H1 (cell line): ENCODE data around the gene JOSD1. TPM values are rescaled to one million over a fixed set of nuclear protein-coding genes. Genes with fewer than 3 reads are reported as not detected.

Experiments used
- FOSL1 ChIP-seq: IDR thresholded peaks from 2 replicates; pipeline ENCODE4 v1.6.1; 2011; ENCODE audit warnings: mild to moderate bottlenecking, low read depth, low read length, moderate library complexity; ENCODE audit not compliant: insufficient read depth
- RNF2 ChIP-seq: fragments of 200-900, 300-1000 bp; sonication (generic); IDR thresholded peaks from 2 replicates; pipeline ENCODE4 v1.7.1; 2016; ENCODE audit warnings: borderline replicate concordance, low read depth, mild to moderate bottlenecking, antibody characterized with exemption, low read length; ENCODE audit not compliant: poor library complexity, severe bottlenecking; ENCODE audit errors: missing control alignments
- polyA plus RNA-seq, 7 experiments: library from polyadenylated mRNA; depleted of rRNA in 3 of 7; stranded (reverse) in 5 of 7; unstranded in 2 of 7; fragments of >200 nt in 5 of 7; fragments of 200-250 nt in 2 of 7; gene quantifications; 1 replicate in 5 of 7; 2 replicates in 1 of 7; 4 replicates in 1 of 7; pipeline versions ENCODE4 v1.2.1 to v1.2.3, GENCODE V29; 2011 to 2013; ENCODE audit warnings: missing spikeins in 2 of 7, mixed read lengths in 2 of 7
- total RNA-seq: library from RNA; stranded (reverse); fragmentation: NEBNext Ultra II Directional; extraction: Animal tissue kit (Norgen Biotek cat#: 25700); gene quantifications from 2 replicates; pipeline ENCODE4 v1.2.1, GENCODE V29; 2021
- TF ChIP-seq, protein P1 (sequence below): fragments of 300-600 bp; sonication (generic); IDR thresholded peaks from 2 replicates; pipeline ENCODE4 v1.7.1; 2012; ENCODE audit warnings: low read length, moderate library complexity, mild to moderate bottlenecking, inconsistent platforms; ENCODE audit not compliant: insufficient replicate concordance

The JOSD1 gene
- total and polyA plus RNA-seq, 2 of the 8 experiments (the other 6 are each of a cell fraction or from before 2014, with no cell fraction given), result 18.4 to 20.2 TPM

DNA sequence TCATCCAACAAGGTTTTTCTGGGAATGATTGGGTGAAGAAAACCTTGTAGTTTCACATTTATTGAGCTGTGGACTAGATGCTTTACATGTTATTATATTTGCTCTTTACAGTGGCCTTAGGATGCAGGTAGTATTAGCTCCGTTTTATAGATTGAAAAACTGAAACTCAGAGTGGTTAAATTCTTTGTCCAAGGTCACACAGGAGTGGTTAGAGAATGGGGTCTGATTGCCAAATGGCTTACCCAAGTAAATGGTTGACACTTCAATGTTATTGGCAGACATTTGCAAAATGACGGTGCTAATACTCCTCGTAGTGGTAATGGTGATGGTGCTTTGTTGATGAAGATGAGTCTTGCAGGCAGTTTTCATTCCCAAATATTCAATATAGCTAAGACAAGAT lies 7.2 kb upstream of the JOSD1 start (continued):
- TF ChIP-seq, protein P1, sequence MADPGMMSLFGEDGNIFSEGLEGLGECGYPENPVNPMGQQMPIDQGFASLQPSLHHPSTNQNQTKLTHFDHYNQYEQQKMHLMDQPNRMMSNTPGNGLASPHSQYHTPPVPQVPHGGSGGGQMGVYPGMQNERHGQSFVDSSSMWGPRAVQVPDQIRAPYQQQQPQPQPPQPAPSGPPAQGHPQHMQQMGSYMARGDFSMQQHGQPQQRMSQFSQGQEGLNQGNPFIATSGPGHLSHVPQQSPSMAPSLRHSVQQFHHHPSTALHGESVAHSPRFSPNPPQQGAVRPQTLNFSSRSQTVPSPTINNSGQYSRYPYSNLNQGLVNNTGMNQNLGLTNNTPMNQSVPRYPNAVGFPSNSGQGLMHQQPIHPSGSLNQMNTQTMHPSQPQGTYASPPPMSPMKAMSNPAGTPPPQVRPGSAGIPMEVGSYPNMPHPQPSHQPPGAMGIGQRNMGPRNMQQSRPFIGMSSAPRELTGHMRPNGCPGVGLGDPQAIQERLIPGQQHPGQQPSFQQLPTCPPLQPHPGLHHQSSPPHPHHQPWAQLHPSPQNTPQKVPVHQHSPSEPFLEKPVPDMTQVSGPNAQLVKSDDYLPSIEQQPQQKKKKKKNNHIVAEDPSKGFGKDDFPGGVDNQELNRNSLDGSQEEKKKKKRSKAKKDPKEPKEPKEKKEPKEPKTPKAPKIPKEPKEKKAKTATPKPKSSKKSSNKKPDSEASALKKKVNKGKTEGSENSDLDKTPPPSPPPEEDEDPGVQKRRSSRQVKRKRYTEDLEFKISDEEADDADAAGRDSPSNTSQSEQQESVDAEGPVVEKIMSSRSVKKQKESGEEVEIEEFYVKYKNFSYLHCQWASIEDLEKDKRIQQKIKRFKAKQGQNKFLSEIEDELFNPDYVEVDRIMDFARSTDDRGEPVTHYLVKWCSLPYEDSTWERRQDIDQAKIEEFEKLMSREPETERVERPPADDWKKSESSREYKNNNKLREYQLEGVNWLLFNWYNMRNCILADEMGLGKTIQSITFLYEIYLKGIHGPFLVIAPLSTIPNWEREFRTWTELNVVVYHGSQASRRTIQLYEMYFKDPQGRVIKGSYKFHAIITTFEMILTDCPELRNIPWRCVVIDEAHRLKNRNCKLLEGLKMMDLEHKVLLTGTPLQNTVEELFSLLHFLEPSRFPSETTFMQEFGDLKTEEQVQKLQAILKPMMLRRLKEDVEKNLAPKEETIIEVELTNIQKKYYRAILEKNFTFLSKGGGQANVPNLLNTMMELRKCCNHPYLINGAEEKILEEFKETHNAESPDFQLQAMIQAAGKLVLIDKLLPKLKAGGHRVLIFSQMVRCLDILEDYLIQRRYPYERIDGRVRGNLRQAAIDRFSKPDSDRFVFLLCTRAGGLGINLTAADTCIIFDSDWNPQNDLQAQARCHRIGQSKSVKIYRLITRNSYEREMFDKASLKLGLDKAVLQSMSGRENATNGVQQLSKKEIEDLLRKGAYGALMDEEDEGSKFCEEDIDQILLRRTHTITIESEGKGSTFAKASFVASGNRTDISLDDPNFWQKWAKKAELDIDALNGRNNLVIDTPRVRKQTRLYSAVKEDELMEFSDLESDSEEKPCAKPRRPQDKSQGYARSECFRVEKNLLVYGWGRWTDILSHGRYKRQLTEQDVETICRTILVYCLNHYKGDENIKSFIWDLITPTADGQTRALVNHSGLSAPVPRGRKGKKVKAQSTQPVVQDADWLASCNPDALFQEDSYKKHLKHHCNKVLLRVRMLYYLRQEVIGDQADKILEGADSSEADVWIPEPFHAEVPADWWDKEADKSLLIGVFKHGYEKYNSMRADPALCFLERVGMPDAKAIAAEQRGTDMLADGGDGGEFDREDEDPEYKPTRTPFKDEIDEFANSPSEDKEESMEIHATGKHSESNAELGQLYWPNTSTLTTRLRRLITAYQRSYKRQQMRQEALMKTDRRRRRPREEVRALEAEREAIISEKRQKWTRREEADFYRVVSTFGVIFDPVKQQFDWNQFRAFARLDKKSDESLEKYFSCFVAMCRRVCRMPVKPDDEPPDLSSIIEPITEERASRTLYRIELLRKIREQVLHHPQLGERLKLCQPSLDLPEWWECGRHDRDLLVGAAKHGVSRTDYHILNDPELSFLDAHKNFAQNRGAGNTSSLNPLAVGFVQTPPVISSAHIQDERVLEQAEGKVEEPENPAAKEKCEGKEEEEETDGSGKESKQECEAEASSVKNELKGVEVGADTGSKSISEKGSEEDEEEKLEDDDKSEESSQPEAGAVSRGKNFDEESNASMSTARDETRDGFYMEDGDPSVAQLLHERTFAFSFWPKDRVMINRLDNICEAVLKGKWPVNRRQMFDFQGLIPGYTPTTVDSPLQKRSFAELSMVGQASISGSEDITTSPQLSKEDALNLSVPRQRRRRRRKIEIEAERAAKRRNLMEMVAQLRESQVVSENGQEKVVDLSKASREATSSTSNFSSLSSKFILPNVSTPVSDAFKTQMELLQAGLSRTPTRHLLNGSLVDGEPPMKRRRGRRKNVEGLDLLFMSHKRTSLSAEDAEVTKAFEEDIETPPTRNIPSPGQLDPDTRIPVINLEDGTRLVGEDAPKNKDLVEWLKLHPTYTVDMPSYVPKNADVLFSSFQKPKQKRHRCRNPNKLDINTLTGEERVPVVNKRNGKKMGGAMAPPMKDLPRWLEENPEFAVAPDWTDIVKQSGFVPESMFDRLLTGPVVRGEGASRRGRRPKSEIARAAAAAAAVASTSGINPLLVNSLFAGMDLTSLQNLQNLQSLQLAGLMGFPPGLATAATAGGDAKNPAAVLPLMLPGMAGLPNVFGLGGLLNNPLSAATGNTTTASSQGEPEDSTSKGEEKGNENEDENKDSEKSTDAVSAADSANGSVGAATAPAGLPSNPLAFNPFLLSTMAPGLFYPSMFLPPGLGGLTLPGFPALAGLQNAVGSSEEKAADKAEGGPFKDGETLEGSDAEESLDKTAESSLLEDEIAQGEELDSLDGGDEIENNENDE, result no peak
- TF ChIP-seq FOSL1, result no peak
- TF ChIP-seq RNF2, result no peak
